Dedifferentiated amniotic fluid mesenchymal stem cell (primary cell): ENCODE data around the gene TRPC1.

Source experiments
- DNase-seq: peaks from one replicate; pipeline ENCODE4 v3.0.0-alpha.2; 2016; ENCODE audit errors: extremely low spot score

The TRPC1 gene

DNA sequence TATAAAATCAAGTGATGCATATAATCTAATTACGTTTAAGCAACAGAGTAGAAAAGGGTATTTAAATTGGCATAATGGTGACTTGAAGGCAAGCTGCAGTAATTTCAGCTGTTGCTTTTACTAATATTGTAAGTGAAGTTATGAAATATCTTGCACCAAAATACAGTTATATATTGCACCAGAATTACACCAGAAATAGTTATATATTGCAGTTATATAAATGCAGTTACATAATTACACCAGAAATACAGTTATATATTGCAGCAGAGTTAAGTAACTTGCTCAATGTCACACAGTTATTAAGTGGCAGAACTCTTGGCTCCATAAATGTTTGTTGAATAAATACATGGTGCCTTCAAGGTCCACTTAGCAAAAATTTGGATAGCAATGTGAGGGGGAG lies 113.7 kb downstream of the TRPC1 start:
- no peak for DNase-seq

DNA sequence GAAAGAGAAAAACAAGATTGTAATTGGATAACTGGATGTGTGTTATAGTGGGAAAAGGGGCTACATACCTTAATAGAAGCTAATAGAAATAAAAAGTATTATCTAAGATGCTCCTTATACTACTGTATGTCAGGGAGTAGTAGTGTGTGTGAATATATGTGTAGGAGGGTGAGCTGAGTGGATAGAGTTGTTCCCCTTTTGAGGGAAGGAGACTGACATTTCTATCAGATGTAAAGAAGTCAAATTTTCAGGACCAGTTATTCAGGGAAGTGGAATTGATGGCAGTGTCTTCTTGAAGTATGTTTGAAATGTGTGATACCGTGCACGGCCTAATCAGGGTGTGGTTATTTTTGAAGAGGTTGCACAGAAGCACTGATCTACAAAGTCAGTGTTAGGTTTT lies 116.0 kb downstream of the TRPC1 start:
- DNase-seq, result no peak

DNA sequence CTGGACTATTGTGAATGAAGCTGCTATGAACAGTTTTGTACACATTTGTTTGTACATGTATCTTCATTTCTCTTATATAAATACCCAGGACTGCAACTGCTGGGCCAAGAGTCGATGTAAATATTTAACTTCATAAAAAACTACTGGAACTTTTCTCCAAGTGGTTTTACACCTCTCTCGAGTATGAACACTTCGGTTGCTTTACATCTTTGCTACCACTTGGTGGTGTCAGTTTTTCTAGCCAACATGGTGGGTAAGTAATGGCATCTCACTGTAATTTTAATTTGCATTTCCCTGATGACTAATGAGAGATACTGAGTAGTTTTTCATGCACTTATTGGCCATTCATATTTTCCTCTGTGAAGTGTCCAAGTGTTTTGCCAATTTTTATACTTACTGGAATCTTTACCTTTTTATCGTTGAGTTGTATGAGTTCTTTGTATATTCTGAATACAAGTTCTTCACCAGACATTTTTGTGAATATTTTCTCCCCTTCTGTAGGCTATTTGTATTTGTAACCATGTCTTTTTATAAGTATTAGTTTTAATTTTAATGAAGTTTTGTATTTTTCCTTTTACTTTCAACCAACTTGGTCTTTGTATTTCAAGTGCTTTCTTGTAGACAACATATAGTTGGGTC lies 120.6 kb downstream of the TRPC1 start:
- no peak for DNase-seq

DNA sequence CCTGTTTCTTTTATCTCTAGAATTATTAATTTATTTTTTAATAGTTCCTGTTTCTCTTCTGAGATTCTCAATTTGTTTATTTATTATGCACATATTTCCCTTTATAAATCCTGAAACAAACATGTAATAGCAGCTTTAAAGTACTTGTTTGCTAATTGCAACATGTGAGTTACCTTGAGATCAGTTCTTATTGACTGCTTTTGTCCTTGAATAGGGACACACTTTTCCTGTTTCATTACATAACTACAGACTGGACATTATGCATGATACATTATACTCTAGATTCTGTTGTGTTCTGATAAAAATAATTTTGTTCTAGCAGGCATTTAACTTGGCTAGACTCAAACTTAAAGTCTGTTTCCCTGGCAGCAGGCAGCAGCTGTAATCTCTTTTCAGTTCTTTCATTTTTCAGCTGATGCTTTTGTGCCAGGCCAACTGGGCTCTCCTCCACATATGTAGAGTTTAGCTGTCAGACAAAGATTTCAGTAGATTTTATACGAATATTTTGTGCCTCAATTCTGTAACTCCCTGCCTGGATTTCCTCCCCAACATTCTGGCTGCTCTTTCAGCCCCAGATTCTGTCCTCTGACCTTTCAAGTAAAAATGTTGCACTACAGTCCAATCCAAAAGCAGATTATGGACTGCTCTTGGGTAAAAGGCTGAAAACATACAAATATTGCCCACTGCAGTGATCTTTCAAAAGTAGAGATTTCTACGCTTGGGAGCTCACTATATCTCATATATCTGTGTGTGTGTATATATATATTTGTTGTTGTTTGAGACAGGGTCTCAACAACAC lies 123.1 kb downstream of the TRPC1 start:
- DNase-seq, result no peak

DNA sequence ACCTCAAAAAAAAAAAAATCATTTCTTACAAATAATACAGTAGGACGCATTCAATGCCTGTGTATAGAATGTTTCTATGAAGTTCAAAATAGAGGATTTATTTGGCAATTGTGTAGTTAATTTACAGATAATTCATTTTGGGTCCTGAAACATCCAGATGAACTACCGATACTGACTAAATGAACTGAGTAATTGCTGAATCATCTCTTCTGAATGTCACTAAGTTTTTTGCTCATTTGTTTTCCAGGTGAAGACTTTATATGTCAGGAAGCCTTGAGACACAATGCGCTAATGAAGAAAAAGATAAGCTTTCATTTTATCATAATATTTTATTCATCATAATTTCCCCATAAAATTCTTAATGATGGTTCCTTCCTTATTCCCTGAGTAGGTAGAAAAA lies 125.3 kb downstream of the TRPC1 start:
- no peak for DNase-seq

DNA sequence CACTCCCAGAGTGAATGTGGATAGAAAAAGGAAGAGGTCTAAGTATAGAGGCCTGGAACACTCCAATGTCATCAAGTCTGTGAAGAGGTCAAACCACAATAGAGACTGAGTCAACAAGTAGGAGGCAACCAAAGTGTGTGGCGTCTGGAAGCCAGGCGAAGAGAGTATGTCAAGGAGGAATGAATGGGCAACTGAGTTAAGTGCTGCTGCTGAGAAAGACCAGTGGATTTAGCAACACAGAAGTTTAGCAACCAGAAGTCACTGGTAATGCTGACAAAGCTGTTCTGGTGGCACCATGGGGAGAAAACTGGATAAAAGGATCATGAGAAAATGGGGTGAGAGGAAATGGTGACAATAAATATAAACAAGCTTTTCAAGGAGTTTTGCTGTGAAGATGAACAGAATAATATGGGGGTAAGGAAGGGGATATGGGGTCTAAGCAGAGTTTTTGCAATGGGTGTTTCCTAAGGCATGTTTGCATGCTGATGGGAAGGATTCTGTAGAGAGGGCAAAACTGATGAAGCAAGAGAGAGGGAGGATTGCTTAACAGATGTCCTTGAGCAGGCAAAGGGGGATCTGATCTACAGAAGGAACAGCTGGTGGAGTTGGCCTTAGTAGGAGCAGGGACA lies 126.7 kb downstream of the TRPC1 start:
- DNase-seq, result no peak

DNA sequence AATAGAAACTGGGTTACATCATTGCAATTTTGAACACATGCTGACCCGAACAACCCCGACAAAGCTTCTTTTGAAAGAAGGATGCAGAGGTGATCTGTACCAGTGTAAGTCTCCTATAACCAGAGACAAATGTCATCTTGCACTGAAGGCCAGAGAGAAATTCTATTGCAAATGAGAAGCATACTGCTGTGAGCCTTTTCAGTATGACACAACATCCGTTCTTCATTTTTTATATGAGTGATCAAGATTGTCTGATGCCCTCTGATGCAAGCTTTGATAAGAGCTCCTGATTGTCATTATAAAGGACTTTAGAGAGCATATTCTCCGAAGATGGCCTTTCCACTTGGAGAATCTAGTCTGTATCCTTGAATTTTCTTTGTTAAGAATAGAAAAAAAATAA lies 128.2 kb downstream of the TRPC1 start:
- no peak for DNase-seq

DNA sequence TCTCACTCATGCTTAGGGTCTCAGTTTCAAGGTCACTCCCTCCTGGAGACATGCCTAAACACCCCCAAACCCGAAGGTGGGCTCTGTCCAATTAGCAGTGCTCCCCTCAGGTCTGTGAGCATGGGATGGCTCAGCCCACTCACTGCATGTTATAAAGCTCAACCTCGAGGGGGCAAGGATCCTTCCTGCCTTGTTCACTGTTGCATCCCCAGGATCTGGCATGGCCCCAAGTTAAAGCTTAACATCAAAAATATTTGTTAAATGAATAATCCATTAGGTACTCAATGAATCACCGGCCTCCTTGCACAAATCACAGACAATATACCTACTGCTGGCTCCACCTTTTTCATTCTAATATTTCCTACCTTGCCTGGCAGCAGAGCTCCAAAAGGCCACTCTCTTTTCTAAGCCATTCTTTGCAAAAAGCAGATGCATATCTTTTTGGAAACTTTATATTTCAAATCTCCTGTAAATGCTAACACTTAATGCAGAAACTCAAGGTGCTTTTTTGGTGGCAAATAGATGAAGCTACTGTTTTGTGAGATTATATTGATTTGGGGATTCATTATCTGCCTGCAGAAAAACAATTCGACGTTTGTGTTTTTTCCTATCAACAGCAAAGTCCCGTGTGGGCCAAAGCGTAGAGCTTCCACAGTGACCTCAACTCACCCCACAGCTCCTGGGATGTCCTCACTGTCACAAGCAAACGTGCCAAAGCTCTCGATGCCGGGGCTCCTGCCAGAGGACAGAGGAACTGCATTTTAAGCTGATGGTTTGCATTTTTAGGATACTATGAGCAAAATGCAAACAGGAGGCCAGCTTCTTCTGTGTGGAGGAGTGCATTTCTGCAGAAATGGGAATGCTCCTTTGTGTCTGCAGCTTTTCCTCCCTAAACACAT lies 129.7 kb downstream of the TRPC1 start:
- DNase-seq, result no peak

DNA sequence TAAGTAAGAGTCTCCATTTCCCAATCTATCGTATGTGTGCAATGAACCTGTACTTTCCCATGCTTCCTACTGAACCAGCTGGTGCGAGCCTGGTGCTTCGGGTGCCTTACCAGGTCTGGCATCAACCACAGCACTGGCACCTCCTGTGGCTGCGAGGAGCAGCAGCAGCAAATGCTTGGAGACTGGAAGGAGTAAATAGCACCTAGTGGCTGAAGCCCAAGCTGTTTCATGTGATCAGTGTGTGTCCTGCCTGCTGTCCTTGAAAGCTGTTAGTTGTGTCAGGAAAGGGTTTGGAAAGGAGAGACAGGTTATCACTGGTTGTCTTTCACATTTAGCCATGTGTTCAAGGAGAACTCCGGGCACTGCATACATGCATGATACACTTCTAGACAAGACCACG lies 133.2 kb downstream of the TRPC1 start:
- DNase-seq, result no peak
